Heart left ventricle (tissue), 13 donors: ENCODE results near the gene PLEKHM3.

Experiments used
- CTCF ChIP-seq, 12 donors: fragments of 200-600 bp; sonication (generic) in 4 of 12; IDR thresholded peaks; one replicate each; pipeline versions ENCODE4 v1.5.0 to v1.8.0; 2018 to 2022; ENCODE audit warnings: antibody characterized with exemption in 12 of 12, mild to moderate bottlenecking in 5 of 12
- POLR2A ChIP-seq, 2 donors: fragments of 450-650 bp; IDR thresholded peaks; one replicate each; pipeline ENCODE4 v1.6.1; 2017; ENCODE audit warnings: antibody characterized with exemption in 2 of 2, mild to moderate bottlenecking in 2 of 2, moderate library complexity in 2 of 2
- donor health status: ischemic (EF 13 %, LVEDD 7.1; RV severe dilation, severe dysfunction).
- donor health status: DM: no; HTN: yes; CAD: no.
- donor health status: DM: no; HTN: no; CAD: no.
- donor health status: ischemic (EF 25% LVEDD 6.9; RV normal size, moderate dysfunction).
- donor health status: ischemic (EF 25% LVEDD 5.7; RV mildly dilated, moderate dysfunction).
- donor health status: ischemic (EF 35%, LVEDD 5.7; RV mildly dilated, moderate dysfunction).
- donor health status: nonischemic (EF 11% LVEDD 7.7; RV severe dilation, severe dysfunction).
- donor health status: DM: yes; HTN: yes; CAD: no.
- donor health status: PGD.
- donor health status: ischemic (EF 29% LVEDD 5.4; RV normal size, mild dysfunction).
- donor health status: nonischemic (EF 23%, LVEDD 6.1; RV moderate dilation, normal function).

GRCh38 chr2:207847098-207847806 is 178.1 kb downstream of the PLEKHM3 start:
- TF ChIP-seq POLR2A (IDR thresholded peaks at IDR 0.05): no peak
- no peak for TF ChIP-seq CTCF (IDR thresholded peaks at IDR 0.05)
